Umbilical cord (tissue), 2 donors: ENCODE measurements around the gene TNFAIP8. TPM values are rescaled to one million over a fixed set of nuclear protein-coding genes. Genes with fewer than 3 reads are reported as not detected.
A peak's percentile ranks its signal among the peaks of the same experiment; 100 is the strongest.

Experiments
- DNase-seq: peaks from one replicate; pipeline ENCODE4 v3.0.0-alpha.2; 2015; ENCODE audit warnings: low spot score
- total RNA-seq: library from RNA; depleted of rRNA; stranded (reverse); fragments of >200 nt; gene quantifications from one replicate; pipeline ENCODE4 v1.2.3, GENCODE V29; 2014; ENCODE audit warnings: low replicate concordance; ENCODE audit not compliant: insufficient read depth

TNFAIP8 gene
- 80.7 TPM for total RNA-seq

GRCh38 chr5:119355685-119356611 lies at the start of gene TNFAIP8:
Gene TNFAIP8 (plus strand): TSS chr5:119356019. CDS start chr5:119356091, 72 bp downstream.
- DNase-seq = peak; percentile 80

DNA sequence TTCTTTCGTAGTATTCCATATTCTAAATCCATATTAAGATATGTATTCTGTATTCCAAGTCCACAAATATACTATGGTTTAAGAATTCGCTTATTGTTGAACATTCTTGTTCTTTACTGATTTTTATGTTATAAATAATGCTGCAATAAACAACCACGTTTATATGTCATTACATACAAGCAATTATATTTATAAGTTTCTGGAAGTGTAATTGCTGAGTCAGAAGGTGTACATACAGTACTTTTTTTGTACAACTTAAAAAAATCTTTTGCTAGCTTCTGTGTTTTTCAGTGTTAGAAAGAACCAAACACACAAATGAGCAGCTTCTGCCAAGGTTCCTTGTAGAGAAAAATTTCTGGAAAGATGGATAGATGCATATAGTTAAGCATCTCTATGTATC lies 48.6 kb upstream of the TNFAIP8 start:
- DNase-seq = no peak

- no peak for DNase-seq
Measured at GRCh38 chr5:119309326-119309725, 46.5 kb upstream of the TNFAIP8 start.

DNA sequence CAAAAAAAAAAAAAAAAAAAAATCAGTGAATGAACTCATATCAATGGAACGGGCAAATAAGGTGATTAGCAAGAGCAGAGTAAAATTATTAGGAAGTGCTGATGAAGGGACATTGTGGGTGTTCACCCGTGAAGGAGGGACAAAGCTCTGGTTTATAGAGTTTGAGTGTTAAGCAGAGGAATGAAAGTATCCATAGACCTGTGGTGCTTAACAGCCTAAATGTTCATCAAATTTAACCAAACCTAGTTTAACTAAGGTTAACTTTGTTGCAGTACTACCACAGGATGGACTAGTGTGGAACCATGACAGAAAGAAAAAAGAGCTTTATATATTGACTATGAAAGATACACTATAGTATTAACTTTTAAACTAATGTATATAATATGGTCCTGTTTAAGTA lies 44.1 kb upstream of the TNFAIP8 start:
- DNase-seq = no peak

GRCh38 chr5:119312403-119312802 lies 43.4 kb upstream of the TNFAIP8 start:
- no peak for DNase-seq

- no peak for DNase-seq
Measured at GRCh38 chr5:119313197-119313596, 42.6 kb upstream of the TNFAIP8 start.

GRCh38 chr5:119313658-119314605 lies 41.9 kb upstream of the TNFAIP8 start:
- no peak for DNase-seq

GRCh38 chr5:119315516-119315949 lies 40.3 kb upstream of the TNFAIP8 start:
- DNase-seq = no peak

DNA sequence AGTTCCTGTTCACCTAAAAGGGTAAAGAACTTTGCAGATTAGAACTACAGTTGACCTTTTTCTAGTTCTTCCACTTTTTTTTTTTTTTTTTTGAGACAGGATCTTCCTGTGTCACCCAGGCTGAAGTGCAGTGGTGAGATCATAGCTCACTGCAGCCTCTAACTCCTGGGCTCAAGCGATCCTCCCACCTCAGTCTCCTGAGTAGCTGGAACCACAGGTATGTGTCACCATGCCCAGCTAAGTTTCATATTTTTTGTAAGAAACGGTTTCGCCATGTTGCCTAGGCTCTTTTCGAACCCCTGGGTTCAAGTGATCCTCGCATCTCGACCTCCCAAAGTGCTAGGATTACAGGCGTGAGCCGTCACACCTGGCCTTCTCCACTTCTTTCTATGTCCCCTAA lies 39.7 kb upstream of the TNFAIP8 start:
- no peak for DNase-seq

GRCh38 chr5:119316906-119317305 lies 38.9 kb upstream of the TNFAIP8 start:
- no peak for DNase-seq

GRCh38 chr5:119318256-119318894 lies 37.4 kb upstream of the TNFAIP8 start:
- DNase-seq = no peak

- DNase-seq = no peak
Measured at GRCh38 chr5:119319401-119319800, 36.4 kb upstream of the TNFAIP8 start.

DNA sequence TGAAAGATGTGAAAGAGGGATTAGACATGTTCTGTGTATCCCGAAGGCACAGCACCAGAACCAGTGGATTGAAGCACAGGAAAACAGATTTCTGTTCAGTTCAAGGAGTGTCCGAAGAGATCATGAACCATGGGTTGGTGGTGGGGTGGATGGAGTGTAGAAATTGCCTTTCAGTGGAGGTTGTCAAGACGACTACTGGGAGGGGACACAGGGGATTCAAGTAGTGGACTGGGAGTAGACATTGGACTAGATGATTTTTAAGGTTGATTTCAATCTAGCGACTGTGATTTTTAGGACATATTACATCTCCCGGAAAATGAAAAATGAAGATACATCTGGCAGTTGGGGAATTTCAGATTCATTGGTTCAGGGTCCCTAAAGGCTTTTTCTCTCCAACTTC lies 35.9 kb upstream of the TNFAIP8 start:
- DNase-seq = no peak

- DNase-seq = no peak
Measured at GRCh38 chr5:119321569-119322311, 34.1 kb upstream of the TNFAIP8 start.

DNA sequence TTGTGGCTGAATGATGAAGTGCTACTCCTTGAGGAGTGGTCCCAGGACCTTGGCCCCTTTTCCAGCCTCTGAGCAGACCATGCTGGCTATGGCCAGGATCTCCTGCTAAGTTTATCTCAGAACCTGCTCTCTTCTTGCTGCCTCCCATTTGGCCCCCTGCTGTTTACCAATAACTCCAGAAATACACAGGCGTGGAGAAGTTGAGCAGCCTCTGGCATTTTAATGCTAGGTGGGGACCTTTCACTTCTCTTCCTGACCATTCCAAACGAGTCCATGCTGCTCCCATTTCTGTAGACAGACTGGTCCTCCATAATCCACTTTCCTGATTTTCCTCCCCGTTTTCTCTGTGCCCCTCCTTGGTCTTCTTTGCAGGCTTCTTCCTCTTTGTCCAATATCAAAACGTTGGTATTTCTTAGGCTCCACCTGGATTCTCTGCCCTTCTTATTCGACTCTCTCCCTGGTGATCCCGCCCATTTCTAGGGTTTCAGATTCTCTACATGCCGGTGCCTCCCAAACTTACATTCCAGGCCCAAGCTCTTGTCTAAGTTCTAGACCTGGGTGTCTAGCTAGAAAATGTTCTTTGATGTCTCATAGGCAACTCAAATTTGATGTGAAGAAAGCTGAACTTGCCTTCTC lies 33.4 kb upstream of the TNFAIP8 start:
- no peak for DNase-seq

DNA sequence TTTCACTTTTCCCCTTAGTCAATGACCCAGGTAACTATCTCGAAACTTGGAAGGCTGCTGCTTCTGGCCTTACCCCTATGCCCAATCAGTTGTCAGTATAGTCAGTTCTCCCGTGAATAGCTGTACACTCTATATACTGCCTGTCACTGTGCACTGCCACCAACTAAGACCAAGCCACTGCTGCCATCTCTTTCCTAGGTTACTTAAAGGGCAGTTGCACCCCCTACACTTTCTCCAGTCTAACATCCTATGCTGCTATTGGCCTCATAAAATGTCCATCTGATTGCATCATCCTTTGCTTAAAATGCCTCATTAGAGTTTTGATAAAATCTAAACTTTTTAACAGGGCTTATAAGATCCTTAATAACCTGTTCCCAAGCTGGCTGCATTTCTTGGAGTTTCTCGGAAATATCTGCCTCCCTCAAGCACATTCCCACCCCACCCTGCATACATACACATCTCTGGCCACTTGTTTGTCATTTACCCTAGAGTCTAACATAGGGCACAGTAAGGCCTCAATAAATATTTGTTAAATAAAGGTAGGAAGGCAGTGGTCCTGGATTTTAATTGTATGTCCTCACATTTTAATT lies 32.8 kb upstream of the TNFAIP8 start:
- no peak for DNase-seq

DNA sequence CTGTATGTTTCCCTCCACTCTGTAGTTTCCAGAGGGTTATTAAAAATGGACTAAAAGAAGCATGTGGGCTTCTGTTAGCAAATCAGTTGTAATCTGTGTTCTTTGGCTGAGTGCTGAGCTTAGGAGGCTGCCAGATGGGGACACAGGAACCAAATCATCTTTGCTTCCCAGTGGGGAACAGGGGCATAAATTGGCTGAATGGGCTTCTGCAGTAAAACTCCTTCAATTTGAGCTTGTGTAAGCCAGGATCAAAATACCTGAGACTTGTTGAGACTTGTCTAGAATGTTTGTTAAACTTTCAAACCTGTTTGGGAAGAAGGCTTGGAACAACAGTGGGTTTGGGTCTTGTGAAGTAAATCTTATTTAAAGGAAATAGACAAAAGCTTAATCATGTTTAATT lies 32.2 kb upstream of the TNFAIP8 start:
- DNase-seq = peak; percentile 54

DNA sequence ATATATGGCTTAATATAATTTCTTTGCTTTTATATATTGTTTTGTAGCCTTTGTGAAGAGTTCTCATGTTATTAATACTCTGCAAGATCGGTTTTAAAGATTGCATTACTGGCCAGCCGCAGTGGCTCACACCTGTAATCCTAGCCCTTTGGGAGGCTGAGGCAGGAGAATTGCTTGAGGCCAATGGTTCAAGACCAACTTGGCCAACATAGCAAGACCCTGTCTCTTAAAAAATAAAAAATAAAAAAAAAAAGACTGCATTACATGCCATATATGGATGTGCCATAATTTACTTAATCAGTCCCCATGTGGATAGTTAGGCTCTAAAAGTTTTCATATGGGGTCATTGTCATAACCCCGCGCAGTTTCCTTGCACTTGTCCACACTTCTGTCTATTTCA lies 31.0 kb upstream of the TNFAIP8 start:
- no peak for DNase-seq

- DNase-seq = no peak
Measured at GRCh38 chr5:119327018-119327417, 28.8 kb upstream of the TNFAIP8 start.
